Neural crest cell (in vitro differentiated cells): Measurements from ENCODE around the gene UTP4. TPM values are rescaled to one million over a fixed set of nuclear protein-coding genes. Genes with fewer than 3 reads are reported as not detected.

Experiments used
- DNase-seq: peaks from one replicate; pipeline ENCODE4 v3.0.0; 2021; ENCODE audit warnings: low read depth, mixed read lengths, low spot score
- H3K27ac Mint-ChIP-seq: one replicate; pipeline ENCODE4 v1.8.0; 2021; ENCODE audit warnings: mild to moderate bottlenecking, mixed read lengths; ENCODE audit not compliant: unreplicated experiment
- H3K27me3 Mint-ChIP-seq: 2 replicates; pipeline ENCODE4 v1.8.0; 2021; ENCODE audit warnings: low read depth, mild to moderate bottlenecking, mixed read lengths
- H3K36me3 Mint-ChIP-seq: 2 replicates; pipeline ENCODE4 v1.8.0; 2021; ENCODE audit warnings: low read depth, mild to moderate bottlenecking, mixed read lengths
- H3K4me1 Mint-ChIP-seq: 2 replicates; pipeline ENCODE4 v1.8.0; 2021; ENCODE audit warnings: mixed read lengths
- H3K4me3 Mint-ChIP-seq: one replicate; pipeline ENCODE4 v1.8.0; 2021; ENCODE audit warnings: mild to moderate bottlenecking, mixed read lengths
- H3K9me3 Mint-ChIP-seq: 2 replicates; pipeline ENCODE4 v1.8.0; 2021; ENCODE audit warnings: mixed read lengths
- total RNA-seq: library from RNA; stranded (reverse); gene quantifications from 2 replicates; pipeline ENCODE4 v1.2.1, GENCODE V29; 2021
- TF ChIP-seq, protein P1 (sequence below): fragments of 200-600 bp; sonication (generic); conservative IDR thresholded peaks from 2 replicates; pipeline ENCODE4 v1.5.0; 2021; ENCODE audit warnings: antibody characterized with exemption, mild to moderate bottlenecking

The UTP4 gene
- total RNA-seq, 1 donor from 2014 or later = 78.5 TPM

DNA sequence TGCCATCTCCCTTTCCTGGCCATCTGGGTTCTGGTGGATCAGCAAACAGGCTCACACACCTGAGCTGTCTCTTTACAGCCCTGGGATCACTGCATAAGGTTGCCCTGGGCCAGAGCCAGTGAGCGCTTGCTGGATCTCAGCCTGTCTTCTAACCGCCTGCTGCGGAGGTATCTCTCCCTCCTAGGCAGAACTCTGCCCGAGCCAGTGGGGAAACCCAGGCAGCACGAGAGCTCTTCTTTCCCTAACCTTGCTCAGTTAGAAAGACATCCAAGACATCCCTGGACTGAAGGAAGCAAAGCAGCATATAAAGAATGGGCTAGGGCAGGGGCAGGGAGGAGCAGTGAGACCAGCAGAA, 20.6 kb upstream of the UTP4 start:
- TF ChIP-seq, protein P1, sequence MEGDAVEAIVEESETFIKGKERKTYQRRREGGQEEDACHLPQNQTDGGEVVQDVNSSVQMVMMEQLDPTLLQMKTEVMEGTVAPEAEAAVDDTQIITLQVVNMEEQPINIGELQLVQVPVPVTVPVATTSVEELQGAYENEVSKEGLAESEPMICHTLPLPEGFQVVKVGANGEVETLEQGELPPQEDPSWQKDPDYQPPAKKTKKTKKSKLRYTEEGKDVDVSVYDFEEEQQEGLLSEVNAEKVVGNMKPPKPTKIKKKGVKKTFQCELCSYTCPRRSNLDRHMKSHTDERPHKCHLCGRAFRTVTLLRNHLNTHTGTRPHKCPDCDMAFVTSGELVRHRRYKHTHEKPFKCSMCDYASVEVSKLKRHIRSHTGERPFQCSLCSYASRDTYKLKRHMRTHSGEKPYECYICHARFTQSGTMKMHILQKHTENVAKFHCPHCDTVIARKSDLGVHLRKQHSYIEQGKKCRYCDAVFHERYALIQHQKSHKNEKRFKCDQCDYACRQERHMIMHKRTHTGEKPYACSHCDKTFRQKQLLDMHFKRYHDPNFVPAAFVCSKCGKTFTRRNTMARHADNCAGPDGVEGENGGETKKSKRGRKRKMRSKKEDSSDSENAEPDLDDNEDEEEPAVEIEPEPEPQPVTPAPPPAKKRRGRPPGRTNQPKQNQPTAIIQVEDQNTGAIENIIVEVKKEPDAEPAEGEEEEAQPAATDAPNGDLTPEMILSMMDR = no peak
- H3K4me3 Mint-ChIP-seq = no peak overlapping the region
- peaks cover 16% of the 10 kb centered on the region for H3K4me1 Mint-ChIP-seq
- H3K9me3 Mint-ChIP-seq = no peaks in the 10 kb centered on the region
- H3K36me3 Mint-ChIP-seq = peaks cover 13% of the 10 kb centered on the region
- DNase-seq = no peak
- peaks cover 27% of the 10 kb centered on the region for H3K27me3 Mint-ChIP-seq
- H3K27ac Mint-ChIP-seq = no peak overlapping the region

DNA sequence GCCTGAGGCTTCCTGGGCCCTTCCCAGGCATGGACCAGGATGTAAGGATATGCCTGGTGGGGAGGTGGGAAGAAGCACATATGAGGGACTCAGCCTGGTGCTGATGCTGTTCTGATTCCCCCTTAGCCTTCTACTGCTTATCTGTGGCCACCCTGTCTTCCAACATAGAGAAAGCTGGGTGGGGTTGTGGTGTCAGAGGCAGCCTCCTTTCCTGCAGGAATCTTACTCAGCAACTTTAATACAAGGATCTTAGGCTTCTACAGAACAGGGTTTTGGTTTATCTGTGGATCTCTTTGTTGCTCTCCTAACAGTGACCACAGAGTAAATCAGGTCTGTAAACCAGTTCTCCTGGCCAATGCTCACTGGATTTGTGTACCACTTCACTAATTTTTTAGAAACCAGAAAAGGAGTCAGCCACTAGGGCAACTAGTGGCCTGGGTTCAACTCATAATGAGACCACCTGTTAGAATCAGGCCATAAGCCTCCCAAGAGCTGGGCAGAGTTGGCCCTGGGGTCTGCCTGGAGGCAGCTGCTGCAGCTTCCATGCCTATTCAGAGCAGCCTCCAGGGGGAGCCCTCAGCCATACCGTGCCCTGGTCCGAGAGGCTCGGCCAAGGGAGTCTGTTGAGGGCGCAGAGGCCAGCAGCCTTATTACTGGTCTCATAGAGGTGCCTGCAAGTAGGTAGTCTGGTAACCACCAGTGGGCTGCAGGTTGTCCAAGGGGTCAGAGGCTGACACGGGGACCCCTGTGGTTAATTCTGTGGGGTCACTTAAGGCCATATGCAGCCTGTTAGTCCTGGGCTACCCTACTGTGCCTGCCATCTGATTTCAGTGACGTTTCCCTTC, 19.9 kb upstream of the UTP4 start:
- no peak overlapping the region for H3K27ac Mint-ChIP-seq

GRCh38 chr16:69113216-69113615, 19.2 kb upstream of the UTP4 start:
- TF ChIP-seq, protein P1 = no peak
- Mint-ChIP-seq H3K27me3 (peaks cover 15% of the 10 kb centered on the region), H3K4me3 (no peak overlapping the region), H3K27ac (no peak overlapping the region), H3K9me3 (no peaks in the 10 kb centered on the region), H3K36me3 (peaks cover 17% of the 10 kb centered on the region), H3K4me1 (peaks cover 10% of the 10 kb centered on the region)
- DNase-seq = no peak

More for the DNA sequence above, 19.9 kb upstream of the UTP4 start:
- peak overlapping the region; percentile 70 for H3K4me3 Mint-ChIP-seq
- peaks cover 16% of the 10 kb centered on the region for H3K4me1 Mint-ChIP-seq
- TF ChIP-seq, protein P1 = peak; percentile 74
- no peaks in the 10 kb centered on the region for H3K9me3 Mint-ChIP-seq
- H3K27me3 Mint-ChIP-seq = peaks cover 22% of the 10 kb centered on the region
- peak; percentile 77 for DNase-seq
- H3K36me3 Mint-ChIP-seq = peaks cover 13% of the 10 kb centered on the region

DNA sequence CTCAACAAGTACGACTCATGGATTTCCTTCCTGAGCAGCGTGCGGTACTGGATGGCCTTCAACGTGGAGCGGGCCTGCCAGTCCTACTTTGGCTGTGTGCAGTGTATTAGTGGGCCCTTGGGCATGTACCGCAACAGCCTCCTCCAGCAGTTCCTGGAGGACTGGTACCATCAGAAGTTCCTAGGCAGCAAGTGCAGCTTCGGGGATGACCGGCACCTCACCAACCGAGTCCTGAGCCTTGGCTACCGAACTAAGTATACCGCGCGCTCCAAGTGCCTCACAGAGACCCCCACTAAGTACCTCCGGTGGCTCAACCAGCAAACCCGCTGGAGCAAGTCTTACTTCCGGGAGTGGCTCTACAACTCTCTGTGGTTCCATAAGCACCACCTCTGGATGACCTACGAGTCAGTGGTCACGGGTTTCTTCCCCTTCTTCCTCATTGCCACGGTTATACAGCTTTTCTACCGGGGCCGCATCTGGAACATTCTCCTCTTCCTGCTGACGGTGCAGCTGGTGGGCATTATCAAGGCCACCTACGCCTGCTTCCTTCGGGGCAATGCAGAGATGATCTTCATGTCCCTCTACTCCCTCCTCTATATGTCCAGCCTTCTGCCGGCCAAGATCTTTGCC, 18.0 kb upstream of the UTP4 start:
- H3K27ac Mint-ChIP-seq = no peak overlapping the region
- TF ChIP-seq, protein P1 = no peak
- DNase-seq = no peak
- no peak overlapping the region for H3K4me3 Mint-ChIP-seq
- no peaks in the 10 kb centered on the region for H3K9me3 Mint-ChIP-seq
- peaks cover 4% of the 10 kb centered on the region for H3K27me3 Mint-ChIP-seq
- peaks cover 20% of the 10 kb centered on the region for H3K36me3 Mint-ChIP-seq
- peaks cover 4% of the 10 kb centered on the region for H3K4me1 Mint-ChIP-seq

- peaks cover 18% of the 10 kb centered on the region for H3K36me3 Mint-ChIP-seq
- no peak overlapping the region for H3K4me3 Mint-ChIP-seq
- no peaks in the 10 kb centered on the region for H3K9me3 Mint-ChIP-seq
- H3K27ac Mint-ChIP-seq = no peak overlapping the region
- no peak for DNase-seq
- H3K27me3 Mint-ChIP-seq = peaks cover 3% of the 10 kb centered on the region
- TF ChIP-seq, protein P1 = no peak
- peaks cover 4% of the 10 kb centered on the region for H3K4me1 Mint-ChIP-seq
Observed at GRCh38 chr16:69114976-69115355, 17.5 kb upstream of the UTP4 start.
